GM18519 (cell line): Measurements from ENCODE around the gene CDADC1.

Source experiments
- ATAC-seq: cut with Tn5 transposase; IDR thresholded peaks from one replicate; pipeline ENCODE4 v1.9.1; 2021; ENCODE audit warnings: mild to moderate bottlenecking, moderate library complexity; ENCODE audit not compliant: unreplicated experiment, low FRiP score

Gene CDADC1

GRCh38 chr13:49247643-49248621 lies at the start of gene CDADC1:
Gene CDADC1, plus strand, starts transcription at chr13:49247925. Its CDS starts 113 bp downstream, at chr13:49248038.
- peak; percentile 87 for ATAC-seq

- no peak for ATAC-seq
Observed at GRCh38 chr13:49206641-49207040, 41.1 kb upstream of the CDADC1 start.

GRCh38 chr13:49208619-49209018 lies 39.1 kb upstream of the CDADC1 start:
- no peak for ATAC-seq

DNA sequence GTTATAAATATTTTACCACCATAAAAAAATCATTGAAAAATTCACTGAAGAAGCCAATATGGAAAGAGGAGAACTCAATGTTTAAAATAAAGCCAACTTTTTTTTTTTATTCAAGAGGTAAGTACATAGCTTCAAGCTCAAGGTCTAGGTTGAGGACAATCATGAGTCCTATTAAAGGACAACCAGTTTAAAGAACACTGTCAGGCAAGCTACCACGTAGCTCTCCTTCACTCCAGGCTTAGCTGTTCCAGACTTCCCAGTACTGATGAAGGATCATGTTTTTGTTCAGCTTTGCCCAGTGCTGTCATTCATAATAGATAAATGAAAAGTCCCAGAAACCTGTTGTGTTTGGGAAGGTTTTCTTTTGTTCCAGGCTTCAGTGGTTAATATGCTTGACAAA lies 37.6 kb upstream of the CDADC1 start:
- ATAC-seq: no peak

- ATAC-seq: no peak
Observed at GRCh38 chr13:49210669-49211068, 37.1 kb upstream of the CDADC1 start.

DNA sequence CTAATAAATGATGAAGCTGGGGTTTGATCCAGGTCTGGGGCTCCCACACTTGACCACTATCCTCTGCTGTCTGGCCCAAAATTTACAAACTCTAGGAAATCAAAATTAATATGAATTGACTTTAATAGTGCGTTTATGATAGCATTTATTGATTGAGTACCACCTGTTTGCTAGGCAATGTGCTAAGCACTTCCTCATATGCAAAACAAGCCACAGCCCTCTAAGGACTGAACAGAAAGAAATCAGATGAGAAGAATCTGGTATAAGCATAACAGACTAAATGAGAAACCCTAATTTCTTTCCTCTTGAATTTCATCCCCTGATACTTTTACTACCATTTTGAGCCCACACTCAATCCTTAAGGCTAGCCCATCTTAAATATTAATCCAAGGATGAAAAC lies 34.2 kb upstream of the CDADC1 start:
- ATAC-seq: no peak

- ATAC-seq: no peak
Observed at GRCh38 chr13:49213997-49214916, 33.5 kb upstream of the CDADC1 start.

GRCh38 chr13:49214917-49215376 lies 32.8 kb upstream of the CDADC1 start:
- peak; percentile 50 for ATAC-seq

GRCh38 chr13:49216334-49216733 lies 31.4 kb upstream of the CDADC1 start:
- no peak for ATAC-seq

DNA sequence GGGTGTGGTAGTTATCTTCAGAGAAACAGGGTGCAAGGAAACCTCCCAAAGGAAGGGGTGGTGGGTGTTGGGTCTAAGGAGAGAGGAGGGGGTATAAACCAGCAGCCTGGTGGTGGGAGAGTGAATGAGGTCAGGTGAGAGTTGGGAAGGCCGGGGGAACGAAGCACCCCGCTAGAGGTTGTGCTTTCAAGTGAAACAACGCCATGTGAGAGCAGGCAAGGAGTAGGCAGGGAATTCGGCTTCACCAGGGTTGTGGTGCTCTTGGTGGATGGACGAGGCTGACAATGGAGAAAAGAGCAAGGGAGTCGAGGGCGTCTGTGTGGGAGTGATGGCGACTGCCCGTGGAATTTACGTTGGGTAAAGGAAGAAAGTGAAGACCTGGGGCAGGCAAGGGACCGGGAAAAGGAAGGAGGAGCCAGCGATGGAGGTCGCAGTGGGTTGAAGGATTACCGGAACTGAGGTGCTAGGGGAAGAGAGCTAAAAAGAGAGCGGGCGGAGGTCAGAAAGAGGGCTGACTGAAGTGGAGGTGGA lies 29.7 kb upstream of the CDADC1 start:
- no peak for ATAC-seq

GRCh38 chr13:49218493-49219051 lies 29.2 kb upstream of the CDADC1 start:
- no peak for ATAC-seq

- ATAC-seq: no peak
Observed at GRCh38 chr13:49219647-49220035, 28.1 kb upstream of the CDADC1 start.

DNA sequence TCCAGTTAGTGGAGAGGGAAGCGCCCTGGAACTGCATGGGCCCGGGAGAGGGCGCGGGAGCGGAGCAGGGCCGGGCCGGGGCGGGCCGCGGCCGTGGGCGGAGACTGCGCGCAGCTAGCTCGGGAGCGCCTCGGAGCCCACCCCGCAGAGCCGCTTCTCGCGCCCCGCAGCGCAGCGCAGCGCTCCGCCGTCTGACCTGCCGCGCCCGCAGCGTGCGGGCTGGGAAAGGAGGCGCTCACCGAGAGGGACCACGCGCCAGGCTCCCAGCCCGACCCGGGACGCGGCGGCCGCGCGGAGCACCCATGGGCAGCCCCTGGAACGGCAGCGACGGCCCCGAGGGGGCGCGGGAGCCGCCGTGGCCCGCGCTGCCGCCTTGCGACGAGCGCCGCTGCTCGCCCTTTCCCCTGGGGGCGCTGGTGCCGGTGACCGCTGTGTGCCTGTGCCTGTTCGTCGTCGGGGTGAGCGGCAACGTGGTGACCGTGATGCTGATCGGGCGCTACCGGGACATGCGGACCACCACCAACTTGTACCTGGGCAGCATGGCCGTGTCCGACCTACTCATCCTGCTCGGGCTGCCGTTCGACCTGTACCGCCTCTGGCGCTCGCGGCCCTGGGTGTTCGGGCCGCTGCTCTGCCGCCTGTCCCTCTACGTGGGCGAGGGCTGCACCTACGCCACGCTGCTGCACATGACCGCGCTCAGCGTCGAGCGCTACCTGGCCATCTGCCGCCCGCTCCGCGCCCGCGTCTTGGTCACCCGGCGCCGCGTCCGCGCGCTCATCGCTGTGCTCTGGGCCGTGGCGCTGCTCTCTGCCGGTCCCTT lies 27.5 kb upstream of the CDADC1 start, which contains the start of gene MLNR:
Gene MLNR (plus strand): TSS at position 303 of the 820 bp plus-strand sequence. CDS start 0 bp downstream, at position 303.
- ATAC-seq: no peak

DNA sequence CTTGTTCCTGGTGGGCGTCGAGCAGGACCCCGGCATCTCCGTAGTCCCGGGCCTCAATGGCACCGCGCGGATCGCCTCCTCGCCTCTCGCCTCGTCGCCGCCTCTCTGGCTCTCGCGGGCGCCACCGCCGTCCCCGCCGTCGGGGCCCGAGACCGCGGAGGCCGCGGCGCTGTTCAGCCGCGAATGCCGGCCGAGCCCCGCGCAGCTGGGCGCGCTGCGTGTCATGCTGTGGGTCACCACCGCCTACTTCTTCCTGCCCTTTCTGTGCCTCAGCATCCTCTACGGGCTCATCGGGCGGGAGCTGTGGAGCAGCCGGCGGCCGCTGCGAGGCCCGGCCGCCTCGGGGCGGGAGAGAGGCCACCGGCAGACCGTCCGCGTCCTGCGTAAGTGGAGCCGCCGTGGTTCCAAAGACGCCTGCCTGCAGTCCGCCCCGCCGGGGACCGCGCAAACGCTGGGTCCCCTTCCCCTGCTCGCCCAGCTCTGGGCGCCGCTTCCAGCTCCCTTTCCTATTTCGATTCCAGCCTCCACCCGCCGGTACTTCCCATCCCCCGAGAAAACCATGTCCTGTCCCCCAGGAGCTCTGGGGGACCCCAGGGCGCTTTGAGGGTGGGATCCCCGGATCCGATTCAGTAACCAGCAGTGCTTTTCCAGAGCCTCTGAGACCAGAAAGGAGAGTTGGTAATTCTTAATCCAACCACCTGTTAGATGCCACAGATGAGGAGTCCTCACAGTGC lies 26.7 kb upstream of the CDADC1 start:
- ATAC-seq: no peak

- no peak for ATAC-seq
Observed at GRCh38 chr13:49221590-49221965, 26.1 kb upstream of the CDADC1 start.

DNA sequence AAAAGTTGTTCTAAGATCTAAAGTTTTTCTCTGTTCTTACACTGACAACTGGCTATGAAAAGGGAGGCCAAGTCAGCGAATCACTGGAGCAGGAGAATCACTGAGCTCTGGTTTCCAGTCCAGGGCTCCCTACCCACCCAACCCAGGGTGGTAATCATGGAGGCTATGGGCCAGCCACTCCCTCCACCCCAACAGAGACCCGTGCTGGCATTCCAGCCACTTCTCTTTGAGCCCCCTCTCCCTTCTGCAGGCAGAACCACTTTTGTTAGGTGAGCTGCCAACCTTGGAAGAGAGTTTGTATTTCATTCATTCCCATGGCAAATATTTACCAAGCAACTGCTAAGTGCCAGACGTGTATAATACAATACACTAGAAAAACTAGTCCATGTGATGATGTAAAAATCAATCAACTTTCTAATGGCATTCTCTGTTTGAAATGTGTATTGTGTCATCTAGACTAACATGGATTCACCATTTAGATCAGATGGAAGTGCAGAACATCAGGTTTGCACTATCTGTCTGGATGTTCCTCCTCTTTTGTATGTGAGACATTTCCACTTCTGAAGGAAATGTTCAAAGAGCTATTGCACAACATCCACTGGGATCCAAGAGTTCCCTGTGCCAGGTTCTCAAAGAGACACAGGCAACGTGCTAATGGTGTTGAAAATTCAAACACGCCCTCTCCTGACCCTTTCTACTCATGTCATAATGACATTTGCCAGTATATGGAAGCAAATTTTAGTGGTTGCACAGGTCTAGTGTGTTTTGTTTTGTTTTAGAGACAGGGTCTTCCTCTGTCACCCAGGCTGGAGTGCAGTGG lies 22.3 kb upstream of the CDADC1 start:
- ATAC-seq: no peak

DNA sequence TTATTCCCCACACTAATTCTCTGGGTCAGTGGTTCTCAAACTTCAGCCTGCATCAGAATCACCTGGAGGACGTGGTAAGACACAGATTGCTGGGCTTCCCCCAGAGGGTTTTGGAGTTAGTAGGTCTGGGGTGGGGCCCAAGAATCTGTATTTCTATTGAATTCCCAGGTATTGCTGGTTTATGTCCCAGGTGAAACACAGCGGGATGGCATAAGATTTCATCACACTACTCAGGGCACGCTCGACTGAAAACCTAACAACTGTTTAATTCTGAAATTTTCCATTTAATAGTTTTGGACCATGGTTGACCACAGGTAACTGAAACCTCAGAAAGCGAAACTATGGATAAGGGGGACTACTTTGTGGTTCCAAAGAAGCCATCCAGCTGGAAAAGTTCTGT lies 21.1 kb upstream of the CDADC1 start:
- no peak for ATAC-seq

DNA sequence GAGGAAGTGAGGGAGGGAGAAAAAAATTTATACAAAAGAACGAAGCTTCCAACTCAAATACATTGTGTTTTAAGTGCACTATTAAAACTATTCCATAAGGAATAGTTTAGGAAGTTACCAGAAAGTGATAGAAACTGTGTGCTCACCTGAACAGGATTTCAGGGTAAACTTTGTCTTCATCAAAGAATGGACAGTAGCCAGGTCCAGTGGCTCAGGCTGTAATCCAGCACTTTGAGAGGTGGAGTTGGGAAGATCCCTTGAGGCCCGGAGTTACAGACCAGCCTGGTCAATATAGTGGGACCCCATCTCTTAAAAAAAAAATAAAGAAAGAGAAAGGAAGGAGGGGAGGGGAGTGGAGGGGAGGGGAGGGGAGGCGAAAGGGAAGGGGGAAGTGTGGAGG lies 13.0 kb upstream of the CDADC1 start:
- no peak for ATAC-seq
